Breast epithelium (tissue), 4 donors: ENCODE measurements around the gene SRC. TPM values are rescaled to one million over a fixed set of nuclear protein-coding genes. Genes with fewer than 3 reads are reported as not detected.

Experiments used
- DNase-seq, 2 donors: peaks; one replicate each; pipeline ENCODE4 v3.0.0-alpha.2; 2019; ENCODE audit warnings: low spot score in 2 of 2
- H3K27ac ChIP-seq, 2 donors: fragments of 200-600 bp; sonication (generic) in 1 of 2; one replicate each; pipeline ENCODE4 v1.5.1; 2016 to 2019; ENCODE audit warnings: mild to moderate bottlenecking in 1 of 2
- H3K27me3 ChIP-seq, 2 donors: fragments of 200-600 bp; sonication (generic) in 1 of 2; one replicate each; pipeline versions ENCODE4 v1.5.1 to v1.6.0; 2017 to 2019; ENCODE audit warnings: control low read depth in 1 of 2, mild to moderate bottlenecking in 1 of 2
- H3K36me3 ChIP-seq: fragments of 200-600 bp; one replicate; pipeline ENCODE4 v1.5.1; 2019
- H3K4me1 ChIP-seq, 2 donors: fragments of 200-600 bp; sonication (generic); one replicate each; pipeline ENCODE4 v1.5.1; 2016 to 2019; ENCODE audit warnings: control low read depth in 1 of 2
- H3K4me3 ChIP-seq, 3 donors: fragments of 200-600 bp; sonication (generic); 1 replicate in 2 of 3; 2 replicates in 1 of 3; pipeline ENCODE4 v1.5.1; 2016 to 2019; ENCODE audit warnings: mild to moderate bottlenecking in 3 of 3, moderate library complexity in 2 of 3
- H3K9me3 ChIP-seq, 2 donors: fragments of 200-600 bp; sonication (generic) in 1 of 2; one replicate each; pipeline ENCODE4 v1.5.1; 2016 to 2019; ENCODE audit warnings: control low read depth in 1 of 2
- POLR2A ChIP-seq: fragments of 450-650 bp; IDR thresholded peaks from one replicate; pipeline ENCODE4 v1.6.1; 2016; ENCODE audit warnings: antibody characterized with exemption, mild to moderate bottlenecking, moderate library complexity
- POLR2AphosphoS5 ChIP-seq, 3 donors: sonication (generic); formaldehyde crosslinking; IDR thresholded peaks; one replicate each; pipeline ENCODE4 v1.6.1; 2017; ENCODE audit warnings: antibody characterized with exemption in 3 of 3
- intact Hi-C: fragments of 100-400 bp; cut with DNase I; formaldehyde crosslinking; loops from one replicate; pipeline ENCODE4 v1.15.1; 2023; ENCODE audit warnings: low total_unique reads
- total RNA-seq, 3 donors: library from RNA; depleted of rRNA; stranded (reverse); fragments of >200 nt; gene quantifications; one replicate each; pipeline ENCODE4 v1.1.0, GENCODE V29; 2016
- TF ChIP-seq, protein P1 (sequence below), 3 donors: fragments of 450-650 bp; IDR thresholded peaks; one replicate each; pipeline ENCODE4 v1.5.1; 2016 to 2017; ENCODE audit warnings: antibody characterized with exemption in 3 of 3, mild to moderate bottlenecking in 3 of 3, moderate library complexity in 3 of 3

SRC gene
- total RNA-seq, 3 donors from 2014 or later, result 12.8 to 25.6 (median 20.6) TPM

DNA sequence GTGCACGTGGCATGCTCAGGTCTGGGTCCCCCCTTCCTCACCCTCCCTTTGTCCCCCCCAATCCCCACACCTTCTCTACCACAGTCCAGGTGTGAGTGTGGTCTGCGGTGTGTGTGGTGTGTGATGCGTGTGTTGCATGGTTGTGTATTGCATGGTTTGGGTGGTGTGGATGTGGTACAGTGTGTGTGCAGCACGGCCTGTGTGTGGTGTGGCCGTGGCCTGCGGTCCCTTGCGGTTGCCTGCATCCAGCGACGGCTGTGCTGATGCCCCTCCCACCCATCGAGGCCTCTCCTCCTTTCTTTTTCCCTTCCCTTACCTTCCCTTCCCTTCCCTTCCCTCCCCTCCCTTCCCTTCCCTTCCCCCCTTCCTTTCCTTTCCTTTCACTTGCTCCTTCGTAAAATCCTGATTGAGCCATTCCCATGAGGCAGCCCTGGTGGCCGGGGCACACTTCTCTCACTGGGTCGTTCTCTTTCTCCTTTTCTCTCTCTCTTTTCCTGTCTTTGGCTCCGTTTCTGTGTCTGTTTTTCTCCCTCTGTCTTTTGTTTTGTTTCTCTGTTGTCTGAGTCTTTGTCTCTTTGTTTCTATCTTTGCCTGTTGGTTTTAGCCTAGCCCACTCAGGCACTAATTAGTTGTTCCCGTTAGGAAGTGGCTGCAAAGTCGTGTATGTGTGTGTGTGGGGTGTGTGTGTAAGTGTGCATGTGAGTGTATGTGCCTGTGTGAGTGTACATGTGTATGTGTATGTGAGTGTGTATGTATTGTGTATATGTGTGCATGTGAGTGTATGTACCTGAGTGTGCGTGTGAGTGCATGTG, 65.7 kb downstream of the SRC start:
- peaks cover 0 to 15% of the 10 kb centered on the region in 2 donors for H3K27me3 ChIP-seq
- H3K27ac ChIP-seq, result no peak overlapping the region
- no peaks in the 10 kb centered on the region for H3K4me1 ChIP-seq
- TF ChIP-seq, protein P1, sequence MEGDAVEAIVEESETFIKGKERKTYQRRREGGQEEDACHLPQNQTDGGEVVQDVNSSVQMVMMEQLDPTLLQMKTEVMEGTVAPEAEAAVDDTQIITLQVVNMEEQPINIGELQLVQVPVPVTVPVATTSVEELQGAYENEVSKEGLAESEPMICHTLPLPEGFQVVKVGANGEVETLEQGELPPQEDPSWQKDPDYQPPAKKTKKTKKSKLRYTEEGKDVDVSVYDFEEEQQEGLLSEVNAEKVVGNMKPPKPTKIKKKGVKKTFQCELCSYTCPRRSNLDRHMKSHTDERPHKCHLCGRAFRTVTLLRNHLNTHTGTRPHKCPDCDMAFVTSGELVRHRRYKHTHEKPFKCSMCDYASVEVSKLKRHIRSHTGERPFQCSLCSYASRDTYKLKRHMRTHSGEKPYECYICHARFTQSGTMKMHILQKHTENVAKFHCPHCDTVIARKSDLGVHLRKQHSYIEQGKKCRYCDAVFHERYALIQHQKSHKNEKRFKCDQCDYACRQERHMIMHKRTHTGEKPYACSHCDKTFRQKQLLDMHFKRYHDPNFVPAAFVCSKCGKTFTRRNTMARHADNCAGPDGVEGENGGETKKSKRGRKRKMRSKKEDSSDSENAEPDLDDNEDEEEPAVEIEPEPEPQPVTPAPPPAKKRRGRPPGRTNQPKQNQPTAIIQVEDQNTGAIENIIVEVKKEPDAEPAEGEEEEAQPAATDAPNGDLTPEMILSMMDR (IDR thresholded peaks at IDR 0.05), result no peak
- no peak for TF ChIP-seq POLR2A
- no peak for TF ChIP-seq POLR2AphosphoS5 (IDR thresholded peaks at IDR 0.05)
- H3K9me3 ChIP-seq, result no peaks in the 10 kb centered on the region
- no peaks in the 10 kb centered on the region for H3K36me3 ChIP-seq
- intact Hi-C loops, result no loop called here
- H3K4me3 ChIP-seq, result peak overlapping the region in 2 of 3 donors; percentile 29 to 64
- DNase-seq, result no peak

- no peaks in the 10 kb centered on the region for H3K4me1 ChIP-seq
- intact Hi-C loops, result no loop called here
Measured at GRCh38 chr20:37413023-37413334, 67.0 kb downstream of the SRC start.

GRCh38 chr20:37413379-37413778, 67.4 kb downstream of the SRC start:
- Histone ChIP-seq H3K27me3 (peaks cover 0 to 26% of the 10 kb centered on the region in 2 donors), H3K9me3 (no peaks in the 10 kb centered on the region), H3K27ac (no peak overlapping the region), H3K4me3 (no peak overlapping the region), H3K36me3 (no peaks in the 10 kb centered on the region), H3K4me1 (no peaks in the 10 kb centered on the region)
- TF ChIP-seq POLR2AphosphoS5 (IDR thresholded peaks at IDR 0.05) (no peak), POLR2A (no peak)
- TF ChIP-seq, protein P1 (IDR thresholded peaks at IDR 0.05), result no peak
- intact Hi-C loops, result no loop called here
- DNase-seq, result no peak

More at GRCh38 chr20:37413023-37413334, 67.0 kb downstream of the SRC start:
- no peak for TF ChIP-seq POLR2AphosphoS5 (IDR thresholded peaks at IDR 0.05)
- TF ChIP-seq POLR2A, result no peak
- TF ChIP-seq, protein P1 (IDR thresholded peaks at IDR 0.05), result no peak
- Histone ChIP-seq H3K27me3 (peaks cover 0 to 26% of the 10 kb centered on the region in 2 donors), H3K4me3 (no peak overlapping the region), H3K27ac (no peak overlapping the region), H3K9me3 (no peaks in the 10 kb centered on the region), H3K36me3 (no peaks in the 10 kb centered on the region)
- no peak for DNase-seq

DNA sequence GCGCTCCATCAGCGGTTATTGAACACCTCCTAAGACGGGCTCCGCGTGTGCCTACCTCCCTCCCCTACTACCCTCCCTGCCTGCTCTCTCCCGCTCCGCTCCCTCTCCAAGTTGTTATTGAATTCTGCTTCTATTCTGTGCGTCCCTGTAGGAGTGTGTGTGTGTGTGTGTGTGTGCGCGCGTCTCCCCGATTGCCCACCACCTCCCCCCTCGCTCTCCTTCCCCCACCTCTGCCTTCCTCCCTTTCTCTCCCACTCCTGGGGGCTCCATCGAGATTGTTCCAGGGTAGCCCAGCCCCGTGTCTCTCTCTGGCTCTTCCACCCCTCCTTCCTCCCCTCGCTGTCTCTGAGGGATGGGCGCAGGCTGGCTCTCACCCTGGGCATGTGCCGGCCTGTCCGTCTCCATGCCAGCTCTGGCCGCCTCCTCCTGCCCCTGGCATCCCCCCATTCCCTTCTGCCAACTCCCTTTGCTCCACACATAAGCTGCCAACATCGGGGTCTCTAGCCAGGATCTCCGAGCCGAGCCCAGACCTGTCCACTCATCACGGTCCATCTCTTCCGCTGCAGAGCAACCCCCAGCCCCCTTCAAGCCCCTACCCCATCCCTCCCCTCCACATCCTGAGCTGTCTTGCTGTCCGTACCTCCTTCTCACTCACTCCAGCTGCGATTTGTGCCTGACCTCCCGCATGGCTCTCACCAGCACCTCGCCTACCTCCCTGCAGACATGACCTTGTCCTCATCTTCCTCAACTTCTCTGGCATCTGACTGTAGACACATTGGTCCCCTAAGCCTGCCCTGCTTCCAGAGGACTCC, 68.5 kb downstream of the SRC start:
- TF ChIP-seq, protein P1 (IDR thresholded peaks at IDR 0.05), result no peak
- no peak for TF ChIP-seq POLR2AphosphoS5 (IDR thresholded peaks at IDR 0.05)
- no peak for TF ChIP-seq POLR2A
- H3K36me3 ChIP-seq, result no peaks in the 10 kb centered on the region
- H3K27ac ChIP-seq, result no peak overlapping the region
- no peaks in the 10 kb centered on the region for H3K9me3 ChIP-seq
- DNase-seq, result no peak
- peaks cover 0 to 26% of the 10 kb centered on the region in 2 donors for H3K27me3 ChIP-seq
- H3K4me3 ChIP-seq, result peak overlapping the region in 2 of 3 donors; percentile 22 to 27
- H3K4me1 ChIP-seq, result no peaks in the 10 kb centered on the region
- intact Hi-C loops, result no loop called here
